Spleen (tissue), 7 donors: ENCODE measurements around the gene GARNL3.

ENCODE experiments used
- POLR2A ChIP-seq, 3 donors: fragments of 450-650 bp; IDR thresholded peaks; one replicate each; pipeline ENCODE4 v1.5.1; 2017; ENCODE audit warnings: antibody characterized with exemption in 3 of 3, mild to moderate bottlenecking in 1 of 3
- POLR2AphosphoS5 ChIP-seq, 3 donors: sonication (generic); formaldehyde crosslinking; IDR thresholded peaks; one replicate each; pipeline ENCODE4 v1.5.1; 2017; ENCODE audit warnings: antibody characterized with exemption in 3 of 3
- TF ChIP-seq, protein P1 (sequence below), 11 experiments: fragments of 200-600 bp in 7 of 11; fragments of 450-650 bp in 4 of 11; sonication (generic) in 4 of 11; IDR thresholded peaks in 8 of 11; conservative IDR thresholded peaks in 3 of 11; 1 replicate in 7 of 11; 2 replicates in 4 of 11; pipeline versions ENCODE4 v1.4.0 to v1.8.0; 2016 to 2021; ENCODE audit warnings: antibody characterized with exemption in 11 of 11, inconsistent platforms in 4 of 11, mild to moderate bottlenecking in 1 of 11
- donor health status: DM: no; HTN: no; CAD: no; lungs with moderate emphysema.
- donor health status: DM: no; HTN: no; CAD: no.
- donor health status: DM: no; HTN: no; CAD: no.

DNA sequence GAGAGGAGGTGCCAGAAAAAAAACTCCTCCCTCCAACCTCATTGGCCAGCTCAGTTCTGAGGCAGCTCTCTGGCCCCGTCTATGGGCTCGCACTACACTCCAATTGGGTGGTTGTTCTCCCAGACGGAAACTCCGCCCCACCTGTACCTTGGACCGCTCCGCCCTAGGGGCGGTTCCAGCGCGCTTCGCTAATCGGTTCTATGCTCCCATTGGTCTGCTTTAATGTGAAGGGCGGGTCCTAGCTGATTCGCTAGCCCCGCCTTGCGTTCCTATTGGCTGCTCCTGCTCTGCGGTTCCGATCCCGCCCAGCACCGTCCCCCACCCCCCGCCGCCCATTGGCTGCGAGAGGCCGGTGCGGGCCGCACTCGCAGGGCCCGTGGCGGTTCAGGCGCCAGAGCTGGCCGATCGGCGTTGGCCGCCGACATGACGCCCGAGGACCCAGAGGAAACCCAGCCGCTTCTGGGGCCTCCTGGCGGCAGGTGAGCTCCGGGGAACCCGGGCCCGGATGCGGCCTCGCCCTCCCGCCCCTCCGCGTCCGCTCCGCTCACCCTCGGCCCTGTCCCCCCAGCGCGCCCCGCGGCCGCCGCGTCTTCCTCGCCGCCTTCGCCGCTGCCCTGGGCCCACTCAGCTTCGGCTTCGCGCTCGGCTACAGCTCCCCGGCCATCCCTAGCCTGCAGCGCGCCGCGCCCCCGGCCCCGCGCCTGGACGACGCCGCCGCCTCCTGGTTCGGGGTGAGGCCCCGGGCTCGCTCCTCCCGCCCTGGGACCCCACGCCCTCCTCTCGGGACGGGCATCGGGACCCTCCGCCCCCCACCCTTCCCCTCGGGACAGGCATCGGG is 132.5 kb downstream of the GARNL3 start, which contains the start of gene SLC2A8:
- TF ChIP-seq, protein P1, sequence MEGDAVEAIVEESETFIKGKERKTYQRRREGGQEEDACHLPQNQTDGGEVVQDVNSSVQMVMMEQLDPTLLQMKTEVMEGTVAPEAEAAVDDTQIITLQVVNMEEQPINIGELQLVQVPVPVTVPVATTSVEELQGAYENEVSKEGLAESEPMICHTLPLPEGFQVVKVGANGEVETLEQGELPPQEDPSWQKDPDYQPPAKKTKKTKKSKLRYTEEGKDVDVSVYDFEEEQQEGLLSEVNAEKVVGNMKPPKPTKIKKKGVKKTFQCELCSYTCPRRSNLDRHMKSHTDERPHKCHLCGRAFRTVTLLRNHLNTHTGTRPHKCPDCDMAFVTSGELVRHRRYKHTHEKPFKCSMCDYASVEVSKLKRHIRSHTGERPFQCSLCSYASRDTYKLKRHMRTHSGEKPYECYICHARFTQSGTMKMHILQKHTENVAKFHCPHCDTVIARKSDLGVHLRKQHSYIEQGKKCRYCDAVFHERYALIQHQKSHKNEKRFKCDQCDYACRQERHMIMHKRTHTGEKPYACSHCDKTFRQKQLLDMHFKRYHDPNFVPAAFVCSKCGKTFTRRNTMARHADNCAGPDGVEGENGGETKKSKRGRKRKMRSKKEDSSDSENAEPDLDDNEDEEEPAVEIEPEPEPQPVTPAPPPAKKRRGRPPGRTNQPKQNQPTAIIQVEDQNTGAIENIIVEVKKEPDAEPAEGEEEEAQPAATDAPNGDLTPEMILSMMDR (IDR thresholded peaks at IDR 0.05 in 8 of 11, conservative IDR thresholded peaks at IDR 0.05 in 3 of 11), result peak in 6 of 11 experiments; percentile 14 to 56 (median 46)
- TF ChIP-seq POLR2AphosphoS5 (IDR thresholded peaks at IDR 0.05) (peak; percentile 89 to 96 (median 93)), POLR2A (IDR thresholded peaks at IDR 0.05) (peak in 1 of 3 donors; percentile 55)
